Heart right ventricle (tissue), 16 donors: ENCODE data around the gene OSBPL8. TPM values are rescaled to one million over a fixed set of nuclear protein-coding genes. Genes with fewer than 3 reads are reported as not detected.
A peak's percentile ranks its signal among the peaks of the same experiment; 100 is the strongest.

Experiments used
- ATAC-seq, 8 donors: fragments of 200-7000 bp; cut with Tn5 transposase; one replicate each; pipeline ENCODE4 v1.9.1; 2020; ENCODE audit warnings: mild to moderate bottlenecking in 8 of 8, moderate library complexity in 8 of 8, moderate number of reproducible peaks in 1 of 8
- DNase-seq, 2 donors: peaks; one replicate each; pipeline ENCODE4 v3.0.0-alpha.2; 2020
- H3K27ac ChIP-seq, 10 donors: fragments of 200-600 bp; sonication (generic) in 2 of 10; one replicate each; pipeline versions ENCODE4 v1.5.0 to v1.8.0; 2020 to 2022; ENCODE audit warnings: mild to moderate bottlenecking in 3 of 10
- H3K27me3 ChIP-seq, 7 donors: fragments of 200-600 bp; one replicate each; pipeline ENCODE4 v1.8.0; 2021 to 2022; ENCODE audit warnings: mild to moderate bottlenecking in 2 of 7
- H3K36me3 ChIP-seq, 9 donors: fragments of 200-600 bp; sonication (generic) in 1 of 9; one replicate each; pipeline versions ENCODE4 v1.5.0 to v1.8.0; 2020 to 2022; ENCODE audit warnings: mild to moderate bottlenecking in 2 of 9
- H3K4me1 ChIP-seq, 9 donors: fragments of 200-600 bp; sonication (generic) in 1 of 9; one replicate each; pipeline versions ENCODE4 v1.5.0 to v1.8.0; 2020 to 2022; ENCODE audit warnings: mild to moderate bottlenecking in 4 of 9
- H3K4me3 ChIP-seq, 10 donors: fragments of 200-600 bp; sonication (generic) in 2 of 10; one replicate each; pipeline versions ENCODE4 v1.5.0 to v1.8.0; 2020 to 2022; ENCODE audit warnings: mild to moderate bottlenecking in 7 of 10, moderate library complexity in 2 of 10
- H3K9me3 ChIP-seq, 11 donors: fragments of 200-600 bp in 10 of 11; sonication (generic) in 2 of 11; one replicate each; pipeline versions ENCODE4 v1.5.0 to v1.8.0; 2013 to 2022; ENCODE audit warnings: mild to moderate bottlenecking in 2 of 11, control low read depth in 1 of 11, moderate library complexity in 1 of 11
- CTCF ChIP-seq, 9 donors: fragments of 200-600 bp; sonication (generic) in 2 of 9; IDR thresholded peaks; one replicate each; pipeline versions ENCODE4 v1.5.0 to v1.8.0; 2021 to 2022; ENCODE audit warnings: antibody characterized with exemption in 9 of 9, mild to moderate bottlenecking in 5 of 9, moderate library complexity in 1 of 9
- WGBS, 2 donors: extraction: QIAGEN DNeasy Blood & Tissue Kit; methylation state at CpG; one replicate each; pipeline ENCODE4 v1.1.7; 2013; ENCODE audit warnings: inconsistent platforms in 1 of 2; 5-methylcytosine and 5-hydroxymethylcytosine counted together
- intact Hi-C, 10 donors: fragments of 100-400 bp; cut with DNase I; formaldehyde crosslinking; loops; one replicate each; pipeline versions ENCODE4 v1.11.1 to v1.14.2; 2022
- polyA plus RNA-seq, 2 donors: library from polyadenylated mRNA; stranded (reverse); fragments of 200-250 nt; gene quantifications; one replicate each; pipeline ENCODE4 v1.2.3, GENCODE V29; 2013
- total RNA-seq, 10 donors: library from RNA; stranded (reverse); fragmentation: NEBNext Ultra II Directional in 3 of 10; extraction: Animal tissue kit (Norgen Biotek cat#: 25700) in 3 of 10; gene quantifications; one replicate each; pipeline versions ENCODE4 v1.2.1 to v1.2.4, GENCODE V29; 2021 to 2023
- donor health status: Arrhythmogenic right ventricular cardiomyopathy.
- donor health status: ischemic (EF 13 %, LVEDD 7.1; RV severe dilation, severe dysfunction).
- donor health status: healthy with polysubstance abuse.
- donor health status: DM: no; HTN: yes; CAD: no.
- donor health status: DM: no; HTN: no; CAD: no.
- donor health status: ischemic (EF 25% LVEDD 6.9; RV normal size, moderate dysfunction).
- donor health status: ischemic (EF 25% LVEDD 5.7; RV mildly dilated, moderate dysfunction).
- donor health status: healthy.
- donor health status: DM: yes; HTN: yes; CAD: no.
- donor health status: Ischemic cardiomyopathy.
- donor health status: ischemic (EF 35%, LVEDD 5.7; RV mildly dilated, moderate dysfunction).
- donor health status: nonischemic (EF 11% LVEDD 7.7; RV severe dilation, severe dysfunction).
- donor health status: DM: yes; HTN: yes; CAD: no.
- donor health status: PGD.
- donor health status: ischemic (EF 29% LVEDD 5.4; RV normal size, mild dysfunction).
- donor health status: nonischemic (EF 23%, LVEDD 6.1; RV moderate dilation, normal function).

The OSBPL8 gene
- total and polyA plus RNA-seq, 12 donors: 5.6 to 50.0 (median 33.3) TPM

DNA sequence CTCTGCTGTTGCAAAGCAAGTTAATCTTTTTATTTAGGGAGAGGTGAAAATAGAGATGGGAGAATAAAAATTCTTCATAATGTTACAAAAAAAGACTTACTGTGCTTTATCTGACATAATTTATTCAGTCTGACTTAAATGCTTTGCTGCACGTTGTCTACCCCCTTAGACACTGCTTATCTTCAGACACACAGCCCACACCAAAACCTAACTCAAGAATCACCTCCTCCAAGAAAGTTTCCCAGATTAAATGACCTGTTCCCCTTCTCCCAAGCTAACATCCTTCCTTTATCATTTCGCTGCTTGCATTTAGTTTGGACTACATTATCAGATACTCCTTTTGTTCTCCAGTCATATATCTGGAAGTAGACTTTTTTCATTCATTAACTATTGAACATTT is 3.8 kb downstream of the OSBPL8 start:
- Histone ChIP-seq H3K4me3 (no peak overlapping the region), H3K27me3 (no peaks in the 10 kb centered on the region), H3K4me1 (peaks cover 4 to 86% (median 60%) of the 10 kb centered on the region in 9 donors), H3K9me3 (no peaks in the 10 kb centered on the region), H3K36me3 (no peaks in the 10 kb centered on the region), H3K27ac (no peak overlapping the region)
- intact Hi-C loops: loop anchor here in 5 of 10 donors (5.0 to 10.0 kb wide), 8 partner anchors 88 to 1041 kb away; partner anchors contain the start of genes BBS10 (in 2 of the 5), KRR1 (in 1 of the 5) and NAP1L1 (in 1 of the 5)
- 75 to 89% methylated on average over 2 of the region's 2 CpGs for whole genome bisulfite sequencing, 2 donors
- TF ChIP-seq CTCF (IDR thresholded peaks at IDR 0.05): no peak
- DNase-seq (no peak), ATAC-seq (no peak)

- Histone ChIP-seq H3K9me3 (no peaks in the 10 kb centered on the region), H3K36me3 (no peaks in the 10 kb centered on the region), H3K4me3 (no peak overlapping the region), H3K27me3 (no peaks in the 10 kb centered on the region), H3K27ac (peak overlapping the region in 1 of 10 donors; percentile 26), H3K4me1 (peaks cover 4 to 86% (median 57%) of the 10 kb centered on the region in 9 donors)
- intact Hi-C loops: loop anchor here in 5 of 10 donors (5.0 to 10.0 kb wide), 8 partner anchors 88 to 1040 kb away; partner anchors contain the start of genes BBS10 (in 2 of the 5), KRR1 (in 1 of the 5) and NAP1L1 (in 1 of the 5)
- DNase-seq: no peak
- TF ChIP-seq CTCF (IDR thresholded peaks at IDR 0.05): peak in 1 of 9 donors; percentile 20
- 82 to 83% methylated on average over 7 of the region's 7 CpGs for WGBS, 2 donors
- no peak for ATAC-seq
These were observed 4.3 kb downstream of the OSBPL8 start for GRCh38 chr12:76555231-76555767.

DNA sequence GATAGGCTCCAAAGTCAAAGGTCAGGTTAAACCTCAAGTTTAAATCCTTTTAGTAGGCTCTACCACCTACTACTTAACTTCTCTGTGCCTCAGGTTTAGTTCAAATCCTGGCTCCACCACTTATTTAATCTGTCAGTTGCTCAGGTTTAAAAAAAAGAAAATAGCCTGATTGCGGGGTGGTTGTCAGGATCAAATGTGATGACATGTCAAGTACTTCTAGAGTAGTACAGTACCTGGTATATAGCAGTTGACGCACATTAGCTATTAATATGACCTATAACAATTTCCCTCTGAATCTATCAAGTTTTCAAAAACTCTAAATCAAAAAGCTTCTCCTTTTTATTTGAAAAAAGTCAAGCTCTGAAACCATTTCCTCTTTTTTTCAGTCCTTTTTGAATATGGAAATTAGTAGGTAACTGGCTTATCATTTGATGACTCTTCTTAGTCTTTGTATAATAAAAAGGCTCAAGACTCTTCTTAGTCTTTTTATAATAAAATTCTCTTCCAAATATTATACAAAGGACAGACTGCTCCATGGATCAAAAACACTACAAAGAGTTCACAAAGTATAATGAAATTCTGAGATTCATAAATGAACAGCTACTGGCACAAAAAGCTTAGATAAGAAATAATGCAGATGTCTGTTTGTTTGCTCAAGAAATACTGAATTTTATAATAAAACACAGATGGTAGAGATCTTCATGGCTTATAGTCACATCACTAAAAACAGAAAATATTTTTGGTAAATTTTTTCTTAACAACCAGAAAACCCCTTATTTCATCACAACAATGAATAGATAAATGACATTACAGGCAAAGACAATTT is 5.0 kb downstream of the OSBPL8 start:
- Histone ChIP-seq H3K36me3 (no peaks in the 10 kb centered on the region), H3K4me1 (peaks cover 4 to 89% (median 52%) of the 10 kb centered on the region in 9 donors), H3K27me3 (no peaks in the 10 kb centered on the region), H3K9me3 (no peaks in the 10 kb centered on the region), H3K27ac (peak overlapping the region in 3 of 10 donors; percentile 0 to 26 (median 23)), H3K4me3 (no peak overlapping the region)
- intact Hi-C loops: loop anchor here in 5 of 10 donors (5.0 to 10.0 kb wide), 8 partner anchors 87 to 1040 kb away; partner anchors contain the start of genes BBS10 (in 2 of the 5), KRR1 (in 1 of the 5) and NAP1L1 (in 1 of the 5)
- peak in 4 of 8 donors; percentile 33 to 56 (median 40) for ATAC-seq
- no peak for DNase-seq
- no peak for TF ChIP-seq CTCF (IDR thresholded peaks at IDR 0.05)
- 51 to 70% methylated on average over 2 of the region's 2 CpGs for WGBS, 2 donors

GRCh38 chr12:76552343-76552938 is 7.1 kb downstream of the OSBPL8 start:
- intact Hi-C loops: loop anchor here in 3 of 10 donors (10.0 kb wide), 5 partner anchors 88 to 1038 kb away; partner anchors contain the start of genes BBS10 (in 1 of the 3), KRR1 (in 1 of the 3) and NAP1L1 (in 1 of the 3)

More at GRCh38 chr12:76552343-76552938, 7.1 kb downstream of the OSBPL8 start:
- Histone ChIP-seq H3K27me3 (no peaks in the 10 kb centered on the region), H3K9me3 (no peaks in the 10 kb centered on the region), H3K4me3 (no peak overlapping the region), H3K4me1 (peaks cover 6 to 99% (median 58%) of the 10 kb centered on the region in 9 donors), H3K36me3 (no peaks in the 10 kb centered on the region), H3K27ac (peak overlapping the region in 2 of 10 donors; percentile 25 to 31)
- 73 to 86% methylated on average over 3 of the region's 3 CpGs for WGBS, 2 donors
- ATAC-seq (peak in 7 of 8 donors; percentile 8 to 70 (median 64)), DNase-seq (no peak)
- no peak for TF ChIP-seq CTCF (IDR thresholded peaks at IDR 0.05)
